NB4 (cell line): Measurements from ENCODE around the gene DNAJA3.

Experiments
- DNase-seq: peaks from one replicate; pipeline ENCODE4 v3.0.0; 2010; ENCODE audit warnings: low read depth
- H3K4me3 ChIP-seq: one replicate; pipeline ENCODE4 v1.5.1; 2011; ENCODE audit warnings: mild to moderate bottlenecking, low read depth, low read length, moderate library complexity
- CTCF ChIP-seq: IDR thresholded peaks from one replicate; pipeline ENCODE4 v1.5.1; 2012; ENCODE audit warnings: low read depth, low read length
- MAX ChIP-seq: IDR thresholded peaks from 2 replicates; pipeline ENCODE4 v1.6.1; 2011; ENCODE audit warnings: low read depth, low read length
- MYC ChIP-seq: IDR thresholded peaks from 2 replicates; pipeline ENCODE4 v1.6.1; 2011; ENCODE audit warnings: low read depth, low read length
- POLR2A ChIP-seq: IDR thresholded peaks from 2 replicates; pipeline ENCODE4 v1.6.1; 2011; ENCODE audit warnings: mild to moderate bottlenecking; ENCODE audit not compliant: insufficient read length; ENCODE audit errors: extremely low read depth

The DNAJA3 gene

GRCh38 chr16:4378999-4379690 lies 46.5 kb upstream of the DNAJA3 start:
- H3K4me3 ChIP-seq, result no peak overlapping the region
- DNase-seq, result no peak
- TF ChIP-seq POLR2A, result no peak
- TF ChIP-seq CTCF, result no peak
- no peak for TF ChIP-seq MAX
- TF ChIP-seq MYC, result no peak

GRCh38 chr16:4380119-4381063 lies 45.3 kb upstream of the DNAJA3 start:
- TF ChIP-seq CTCF (no peak), MYC (no peak), MAX (no peak), POLR2A (no peak)
- no peak overlapping the region for H3K4me3 ChIP-seq
- DNase-seq, result no peak

GRCh38 chr16:4381072-4381934 lies 44.4 kb upstream of the DNAJA3 start:
- DNase-seq, result no peak
- H3K4me3 ChIP-seq, result no peak overlapping the region
- TF ChIP-seq CTCF (no peak), POLR2A (no peak), MYC (no peak), MAX (no peak)

- TF ChIP-seq MYC, result no peak
- no peak for TF ChIP-seq POLR2A
- TF ChIP-seq MAX, result no peak
- TF ChIP-seq CTCF, result no peak
- DNase-seq, result no peak
- H3K4me3 ChIP-seq, result no peak overlapping the region
Measured at GRCh38 chr16:4381935-4382794, 43.5 kb upstream of the DNAJA3 start.
